PC-3 (cell line): ENCODE results near the gene DAP3. TPM values are rescaled to one million over a fixed set of nuclear protein-coding genes. Genes with fewer than 3 reads are reported as not detected.
A peak's percentile ranks its signal among the peaks of the same experiment; 100 is the strongest.
"Not testable (repeated sequence)": the region's sequence is repeated elsewhere in the genome, so short reads cannot be mapped to it uniquely, and the experiment has no call there.

Experiments
- ATAC-seq: fragments of 200-7000 bp; cut with Tn5 transposase; 2 replicates; pipeline ENCODE4 v1.9.1; 2020; ENCODE audit warnings: mild to moderate bottlenecking, moderate library complexity
- BruUV-seq: library from RNA; stranded (reverse); fragments of 400-500 nt; replicated peaks from 2 replicates; lab custom pipeline; 2021; lab: Mats Ljungman, UMichigan
- CTCF ChIA-PET: fragments of 300-600 bp; sonication (Branson Sonifier 250); formaldehyde crosslinking; loops from one replicate; lab custom pipeline; 2022; ENCODE audit warnings: antibody characterized with exemption; lab: Charles Lee
- POLR2A ChIA-PET: fragments of 300-600 bp; sonication (Branson Sonifier 250); formaldehyde crosslinking; loops from one replicate; lab custom pipeline; 2022; ENCODE audit warnings: antibody characterized with exemption; ENCODE audit not compliant: unreplicated experiment; lab: Charles Lee
- DNase-seq: peaks from one replicate; pipeline ENCODE4 v3.0.0-alpha.2; 2015
- H2AFZ ChIP-seq: fragments of 300-600 bp; sonication (generic); 2 replicates; pipeline ENCODE4 v1.6.0; 2016; ENCODE audit warnings: antibody characterized with exemption, low read length
- H3F3A ChIP-seq: fragments of 300-600 bp; sonication (generic); one replicate; pipeline ENCODE4 v1.6.0; 2017; ENCODE audit warnings: antibody characterized with exemption, low read length, control low read depth, mild to moderate bottlenecking; ENCODE audit not compliant: unreplicated experiment
- H3K27ac ChIP-seq: fragments of 300-600 bp; sonication (generic); 2 replicates; pipeline ENCODE4 v1.5.1; 2016; ENCODE audit warnings: mild to moderate bottlenecking, low read length
- H3K27me3 ChIP-seq: fragments of 300-600 bp; sonication (generic); 2 replicates; pipeline ENCODE4 v1.6.1; 2016; ENCODE audit warnings: low read length, mixed read lengths
- H3K36me3 ChIP-seq: fragments of 300-600 bp; sonication (generic); 2 replicates; pipeline ENCODE4 v1.6.1; 2016; ENCODE audit warnings: low read depth, mixed run types, low read length, mixed read lengths
- H3K4me1 ChIP-seq: fragments of 300-600 bp; sonication (generic); 2 replicates; pipeline ENCODE4 v1.5.1; 2016; ENCODE audit warnings: low read length; ENCODE audit not compliant: insufficient read depth
- H3K4me2 ChIP-seq: fragments of 300-600 bp; sonication (generic); 2 replicates; pipeline ENCODE4 v1.6.0; 2016; ENCODE audit warnings: low read length
- H3K4me3 ChIP-seq: fragments of 300-600 bp; sonication (generic); 2 replicates; pipeline ENCODE4 v1.5.1; 2016; ENCODE audit warnings: mild to moderate bottlenecking, low read length, mixed read lengths
- H3K79me2 ChIP-seq: fragments of 300-600 bp; sonication (generic); 2 replicates; pipeline ENCODE4 v1.6.1; 2017; ENCODE audit warnings: low read length, mixed read lengths
- H3K9ac ChIP-seq: fragments of 300-600 bp; sonication (generic); 2 replicates; pipeline ENCODE4 v1.6.0; 2016; ENCODE audit warnings: mild to moderate bottlenecking, low read length
- H3K9me2 ChIP-seq: fragments of 300-600 bp; sonication (generic); replicated peaks from 2 replicates; pipeline ENCODE4 v1.6.1; 2016; ENCODE audit warnings: mixed run types, low read length, mixed read lengths
- H3K9me3 ChIP-seq: fragments of 300-600 bp; sonication (generic); 2 replicates; pipeline ENCODE4 v1.6.1; 2016; ENCODE audit warnings: low read length, mixed read lengths
- H4K20me1 ChIP-seq: fragments of 300-600 bp; sonication (generic); 2 replicates; pipeline ENCODE4 v1.6.1; 2016; ENCODE audit warnings: low read length, mixed read lengths
- CTCF ChIP-seq: fragments of 300-600 bp; sonication (generic); conservative IDR thresholded peaks from 2 replicates; pipeline ENCODE4 v1.5.1; 2017; ENCODE audit warnings: antibody characterized with exemption, low read depth, mild to moderate bottlenecking, low read length
- EZH2 ChIP-seq: fragments of 300-600 bp; sonication (generic); IDR thresholded peaks from one replicate; pipeline ENCODE4 v1.6.1; 2017; ENCODE audit warnings: antibody characterized with exemption, mild to moderate bottlenecking, low read length; ENCODE audit not compliant: unreplicated experiment
- EZH2phosphoT487 ChIP-seq: fragments of 300-600 bp; sonication (generic); IDR thresholded peaks from 2 replicates; pipeline ENCODE4 v1.6.1; 2018; ENCODE audit warnings: mild to moderate bottlenecking, antibody characterized with exemption, low read length, borderline replicate concordance
- intact Hi-C: fragments of 100-400 bp; cut with micrococcal nuclease; formaldehyde crosslinking; loops from 2 replicates; pipeline ENCODE4 v1.9.0; 2023
- total RNA-seq: library from RNA; depleted of rRNA; stranded (reverse); fragments of >200 nt; gene quantifications from 2 replicates; pipeline ENCODE4 v1.2.3, GENCODE V29; 2014

Gene DAP3
- total RNA-seq, 1 experiment from 2014 or later, result 144 TPM

- DNase-seq, H4K20me1 ChIP-seq, H2AFZ ChIP-seq, POLR2A ChIA-PET, H3F3A ChIP-seq, H3K27ac ChIP-seq, H3K4me3 ChIP-seq, H3K4me1 ChIP-seq, ATAC-seq, BruUV-seq, H3K79me2 ChIP-seq, H3K9me2 ChIP-seq, CTCF ChIA-PET, H3K9me3 ChIP-seq, H3K4me2 ChIP-seq, H3K36me3 ChIP-seq, H3K9ac ChIP-seq, H3K27me3 ChIP-seq: not testable (repeated sequence)
- intact Hi-C loops, result loop anchor here (5.0 kb wide), 1 partner anchor 184 kb away; the partner anchor contains the start of gene KHDC4
Measured at GRCh38 chr1:155748141-155748540, 59.2 kb downstream of the DAP3 start.

- ATAC-seq, POLR2A ChIA-PET: not testable (repeated sequence)
Measured at GRCh38 chr1:155759017-155759416, 70.1 kb downstream of the DAP3 start.

GRCh38 chr1:155759966-155760630 is 71.2 kb downstream of the DAP3 start:
- peaks cover 42% of the 10 kb centered on the region for H3K4me1 ChIP-seq
- H3K9me2 ChIP-seq, result no peaks in the 10 kb centered on the region
- ATAC-seq (peak; percentile 56), DNase-seq (peak; percentile 93)
- no peaks in the 10 kb centered on the region for H3K27me3 ChIP-seq
- H3K9ac ChIP-seq, result peak overlapping the region; percentile 1; the same call in 1 of the 2 replicates
- H3K27ac ChIP-seq, result peak overlapping the region; percentile 76
- peaks cover 45% of the 10 kb centered on the region for H3K36me3 ChIP-seq
- H3F3A ChIP-seq, result peaks cover 18% of the 10 kb centered on the region
- intact Hi-C loops, result no loop called here
- BruUV-seq, result no TSS peak
- no peaks in the 10 kb centered on the region for H4K20me1 ChIP-seq
- H2AFZ ChIP-seq, result no peak overlapping the region
- peak overlapping the region; percentile 21 for H3K4me2 ChIP-seq
- H3K9me3 ChIP-seq, result no peaks in the 10 kb centered on the region
- H3K4me3 ChIP-seq, result 0 out of 2 replicates have a peak overlapping the region, but pooled peaks have one; percentile 5
- no peak for TF ChIP-seq CTCF
- TF ChIP-seq EZH2phosphoT487, result no peak
- TF ChIP-seq EZH2, result no peak
- ChIA-PET POLR2A (no interaction called here), CTCF (no interaction called here)
- 0 out of 2 replicates have a peak, but pooled peaks cover 7% of the 10 kb centered on the region for H3K79me2 ChIP-seq

More at GRCh38 chr1:155759017-155759416, 70.1 kb downstream of the DAP3 start:
- H3K9me2 ChIP-seq, H2AFZ ChIP-seq, BruUV-seq, H3K27ac ChIP-seq, H3K4me2 ChIP-seq, intact Hi-C loops, CTCF ChIA-PET, DNase-seq, H3K9me3 ChIP-seq, H3K9ac ChIP-seq, H4K20me1 ChIP-seq, H3K27me3 ChIP-seq, H3K79me2 ChIP-seq, H3K4me3 ChIP-seq: not testable (repeated sequence)
- peaks cover 40% of the 10 kb centered on the region for H3K4me1 ChIP-seq
- peaks cover 41% of the 10 kb centered on the region for H3K36me3 ChIP-seq
- H3F3A ChIP-seq, result peaks cover 15% of the 10 kb centered on the region
